Measurements from ENCODE around the gene CSNK1D. TPM values are rescaled to one million over a fixed set of nuclear protein-coding genes. Genes with fewer than 3 reads are reported as not detected.

The CSNK1D gene
- total and polyA plus RNA-seq, 2 experiments from 2014 or later, result 35.1 to 102 TPM

DNA sequence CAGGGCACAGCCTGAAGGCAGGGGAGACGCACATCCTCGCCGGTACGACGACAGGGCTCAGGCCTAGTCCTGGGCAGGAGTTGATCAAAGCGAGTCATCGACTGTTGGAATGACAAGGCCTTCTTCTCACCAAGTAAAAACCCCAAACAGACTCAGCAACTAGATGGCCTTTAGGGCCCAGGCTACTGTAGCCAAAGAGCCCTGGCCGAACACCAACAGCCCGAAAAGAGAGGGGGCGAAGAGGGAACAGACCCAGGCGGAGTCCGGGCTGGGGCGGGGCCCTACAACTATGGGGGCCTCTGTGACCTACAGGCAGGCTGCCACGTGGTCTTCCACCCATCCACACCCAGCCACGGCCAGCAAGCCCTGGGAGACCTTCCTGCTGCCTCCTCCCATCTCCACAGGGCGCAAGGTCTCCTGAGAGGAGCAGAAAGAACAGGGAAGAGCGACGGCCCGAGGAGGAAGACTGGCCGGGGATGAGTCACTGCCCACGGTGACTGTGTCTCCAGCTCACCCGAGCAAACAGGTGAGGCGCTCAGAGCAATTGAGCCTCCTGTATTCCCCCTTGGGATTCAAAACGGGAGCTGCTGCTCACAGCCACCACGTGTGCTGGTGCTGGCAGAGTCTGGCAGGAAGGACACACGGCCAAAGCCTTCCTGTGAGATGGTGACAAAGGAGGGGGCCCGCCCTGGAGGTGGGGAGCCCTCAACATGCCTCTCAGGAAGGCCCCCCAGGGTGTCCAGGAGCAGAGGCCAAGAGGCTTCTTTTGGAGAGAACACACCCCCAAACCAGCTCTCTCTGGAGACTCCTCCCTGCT, 26.9 kb downstream of the CSNK1D start:
- Histone ChIP-seq H3K36me3 (ENCODE audit: low read depth) (peaks cover 37% of the 10 kb centered on the region), H4K20me1 (ENCODE audit: insufficient read depth) (peaks cover 6% of the 10 kb centered on the region; the same call in 1 of the 2 replicates), H3K9me3 (ENCODE audit: low read depth) (no peaks in the 10 kb centered on the region), H3K27ac (peak overlapping the region; percentile 87), H3K9ac (peak overlapping the region; percentile 65), H2AFZ (no peak overlapping the region), H3K4me2 (ENCODE audit: unreplicated experiment) (no peak overlapping the region), H3F3A (ENCODE audit: insufficient read depth) (peaks cover 60% of the 10 kb centered on the region), H3K79me2 (ENCODE audit: insufficient read depth) (peaks cover 50% of the 10 kb centered on the region), H3K4me3 (no peak overlapping the region), H3K4me1 (ENCODE audit: insufficient read depth) (peaks cover 24% of the 10 kb centered on the region), H3K9me2 (ENCODE audit: insufficient read depth) (no peaks in the 10 kb centered on the region), H3K27me3 (replicated peaks; ENCODE audit: insufficient read depth) (no peaks in the 10 kb centered on the region)
- TF ChIP-seq EZH2phosphoT487 (IDR thresholded peaks at IDR 0.05; ENCODE audit: insufficient read depth, low read depth) (no peak), EZH2 (IDR thresholded peaks at IDR 0.05; ENCODE audit: insufficient read depth, poor library complexity, severe bottlenecking) (no peak)
- peak; percentile 83 for DNase-seq
- WGBS, 2 experiments (ENCODE audit: low coverage in 1 of 2, low lambda C conversion rate in 2 of 2, missing lambda C conversion rate in 2 of 2), result 30 to 32% methylated on average over 27 of the region's 27 CpGs
- in situ Hi-C loops (cut with MboI), result no loop called here

DNA sequence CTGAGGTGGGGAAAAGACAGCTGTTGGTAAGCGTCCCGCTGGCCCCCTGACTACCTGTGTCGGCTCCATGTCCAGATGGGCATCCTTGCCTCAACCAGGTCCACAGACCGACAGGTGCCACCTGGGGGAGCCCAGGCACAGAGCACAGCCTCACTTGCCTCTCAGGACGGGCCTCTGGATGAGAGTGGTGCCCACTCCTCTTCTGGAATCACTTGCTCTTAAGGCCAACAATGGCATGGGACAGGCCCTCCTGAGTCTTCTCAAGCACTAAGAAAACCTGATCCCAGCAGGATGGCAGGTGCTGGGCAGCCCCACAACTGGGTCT, 27.5 kb downstream of the CSNK1D start:
- peaks cover 29% of the 10 kb centered on the region for H3K4me1 ChIP-seq (ENCODE audit: insufficient read depth)
- H3K9me2 ChIP-seq (ENCODE audit: insufficient read depth), result no peaks in the 10 kb centered on the region
- peaks cover 31% of the 10 kb centered on the region for H3K36me3 ChIP-seq (ENCODE audit: low read depth)
- no peak overlapping the region for H3K4me3 ChIP-seq
- H4K20me1 ChIP-seq (ENCODE audit: insufficient read depth), result peaks cover 6% of the 10 kb centered on the region; the same call in 1 of the 2 replicates
- peak overlapping the region; percentile 87 for H3K27ac ChIP-seq
- in situ Hi-C loops (cut with MboI), result no loop called here
- H3K9ac ChIP-seq, result peak overlapping the region; percentile 65
- WGBS, 2 experiments (ENCODE audit: low coverage in 1 of 2, low lambda C conversion rate in 2 of 2, missing lambda C conversion rate in 2 of 2), result 92 to 98% methylated on average over 5 of the region's 5 CpGs
- peaks cover 44% of the 10 kb centered on the region for H3K79me2 ChIP-seq (ENCODE audit: insufficient read depth)
- H3F3A ChIP-seq (ENCODE audit: insufficient read depth), result peaks cover 66% of the 10 kb centered on the region
- H3K9me3 ChIP-seq (ENCODE audit: low read depth), result no peaks in the 10 kb centered on the region
- no peak overlapping the region for H2AFZ ChIP-seq
- TF ChIP-seq EZH2 (IDR thresholded peaks at IDR 0.05; ENCODE audit: insufficient read depth, poor library complexity, severe bottlenecking) (no peak), EZH2phosphoT487 (IDR thresholded peaks at IDR 0.05; ENCODE audit: insufficient read depth, low read depth) (no peak)
- H3K4me2 ChIP-seq (ENCODE audit: unreplicated experiment), result no peak overlapping the region
- no peak for DNase-seq
- H3K27me3 ChIP-seq (replicated peaks; ENCODE audit: insufficient read depth), result no peaks in the 10 kb centered on the region

- no peak for DNase-seq
- H3K9me2 ChIP-seq (ENCODE audit: insufficient read depth), result no peaks in the 10 kb centered on the region
- peaks cover 25% of the 10 kb centered on the region for H3K36me3 ChIP-seq (ENCODE audit: low read depth)
- no peak overlapping the region for H2AFZ ChIP-seq
- no peaks in the 10 kb centered on the region for H3K9me3 ChIP-seq (ENCODE audit: low read depth)
- peaks cover 6% of the 10 kb centered on the region; the same call in 1 of the 2 replicates for H4K20me1 ChIP-seq (ENCODE audit: insufficient read depth)
- peaks cover 66% of the 10 kb centered on the region for H3F3A ChIP-seq (ENCODE audit: insufficient read depth)
- H3K79me2 ChIP-seq (ENCODE audit: insufficient read depth), result peaks cover 40% of the 10 kb centered on the region
- peaks cover 35% of the 10 kb centered on the region for H3K4me1 ChIP-seq (ENCODE audit: insufficient read depth)
- in situ Hi-C loops (cut with MboI), result no loop called here
- H3K27ac ChIP-seq, result peak overlapping the region; percentile 87
- 91 to 93% methylated on average over 46 to 47 of the region's 47 CpGs for WGBS, 2 experiments (ENCODE audit: low coverage in 1 of 2, low lambda C conversion rate in 2 of 2, missing lambda C conversion rate in 2 of 2)
- no peak overlapping the region for H3K4me2 ChIP-seq (ENCODE audit: unreplicated experiment)
- no peak overlapping the region for H3K9ac ChIP-seq
- no peaks in the 10 kb centered on the region for H3K27me3 ChIP-seq (replicated peaks; ENCODE audit: insufficient read depth)
- no peak overlapping the region for H3K4me3 ChIP-seq
- TF ChIP-seq EZH2 (IDR thresholded peaks at IDR 0.05; ENCODE audit: insufficient read depth, poor library complexity, severe bottlenecking) (no peak), EZH2phosphoT487 (IDR thresholded peaks at IDR 0.05; ENCODE audit: insufficient read depth, low read depth) (no peak)
Measured at GRCh38 chr17:82245134-82246039, 28.1 kb downstream of the CSNK1D start.

DNA sequence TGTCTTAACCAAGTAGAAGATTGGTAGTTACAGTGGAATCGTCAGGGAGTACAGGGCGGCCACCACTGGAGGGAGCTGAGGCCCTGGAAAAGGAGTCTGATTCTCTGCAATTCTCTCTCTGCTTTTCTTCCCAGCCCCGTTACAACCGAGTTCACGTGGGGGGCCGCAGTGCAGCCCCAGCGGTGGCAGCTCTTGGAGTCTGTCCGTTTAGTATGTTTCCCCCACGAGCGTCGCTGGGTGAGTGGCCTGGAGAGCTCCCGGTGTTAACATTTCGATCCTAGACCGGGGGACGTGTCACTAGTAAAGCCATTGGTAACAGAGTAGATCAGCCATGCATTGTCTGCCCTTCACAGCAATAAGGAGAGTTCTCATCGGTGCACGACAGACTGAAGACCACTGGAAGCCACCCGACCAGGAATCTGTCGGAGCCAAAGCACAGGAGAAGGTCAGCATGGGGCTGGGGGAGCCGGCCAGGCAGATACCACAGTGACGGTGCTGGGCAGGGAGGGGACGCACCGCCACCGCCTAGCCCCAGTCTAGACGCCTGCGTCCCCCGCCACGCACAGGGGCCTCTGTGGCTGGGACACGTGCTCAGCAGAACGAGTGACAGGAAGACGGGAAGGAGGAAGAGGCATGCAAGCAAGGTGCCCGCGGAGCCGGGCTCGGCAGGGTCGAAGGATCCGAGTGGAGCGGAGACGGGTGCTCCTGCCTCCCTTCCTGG, 28.9 kb downstream of the CSNK1D start:
- Histone ChIP-seq H3K9me3 (ENCODE audit: low read depth) (no peaks in the 10 kb centered on the region), H2AFZ (no peak overlapping the region), H4K20me1 (ENCODE audit: insufficient read depth) (peaks cover 6% of the 10 kb centered on the region; the same call in 1 of the 2 replicates), H3K9me2 (ENCODE audit: insufficient read depth) (no peaks in the 10 kb centered on the region), H3F3A (ENCODE audit: insufficient read depth) (peaks cover 70% of the 10 kb centered on the region), H3K79me2 (ENCODE audit: insufficient read depth) (peaks cover 40% of the 10 kb centered on the region), H3K4me2 (ENCODE audit: unreplicated experiment) (no peak overlapping the region), H3K27ac (no peak overlapping the region), H3K27me3 (replicated peaks; ENCODE audit: insufficient read depth) (no peaks in the 10 kb centered on the region), H3K4me1 (ENCODE audit: insufficient read depth) (peaks cover 43% of the 10 kb centered on the region), H3K4me3 (no peak overlapping the region), H3K9ac (no peak overlapping the region), H3K36me3 (ENCODE audit: low read depth) (peaks cover 18% of the 10 kb centered on the region; the same call in 1 of the 2 replicates)
- WGBS, 2 experiments (ENCODE audit: low coverage in 1 of 2, low lambda C conversion rate in 2 of 2, missing lambda C conversion rate in 2 of 2), result 84 to 86% methylated on average over 34 to 39 of the region's 39 CpGs
- in situ Hi-C loops (cut with MboI), result no loop called here
- TF ChIP-seq EZH2 (IDR thresholded peaks at IDR 0.05; ENCODE audit: insufficient read depth, poor library complexity, severe bottlenecking) (no peak), EZH2phosphoT487 (IDR thresholded peaks at IDR 0.05; ENCODE audit: insufficient read depth, low read depth) (no peak)
- DNase-seq, result peak; percentile 62

Measured in GM23248 (cell line).